AG04449 (cell line): ENCODE measurements around the gene MFN2.
"Not testable (repeated sequence)": the region's sequence is repeated elsewhere in the genome, so short reads cannot be mapped to it uniquely, and the experiment has no call there.

Experiments
- CTCF ChIA-PET: fragments of 350-600 bp; formaldehyde crosslinking; extraction: SDS; loops from one replicate; lab custom pipeline; 2021; ENCODE audit warnings: antibody characterized with exemption; lab: Yijun Ruan, JAX
- POLR2A ChIA-PET: fragments of 400-600, 350-600 bp; formaldehyde crosslinking; extraction: SDS; loops from one replicate; lab custom pipeline; 2020; ENCODE audit warnings: antibody characterized with exemption, inconsistent platforms; lab: Yijun Ruan, JAX
- DNase-seq: peaks from one replicate; pipeline ENCODE4 v3.0.0-alpha.2; 2010; ENCODE audit warnings: low read depth, low spot score
- H3K4me3 ChIP-seq: 2 replicates; pipeline ENCODE4 v1.5.1; 2011; ENCODE audit warnings: low read depth, mild to moderate bottlenecking, control low read depth, low read length
- CTCF ChIP-seq: IDR thresholded peaks from one replicate; pipeline ENCODE4 v1.5.1; 2011; ENCODE audit warnings: mild to moderate bottlenecking, moderate library complexity, low read length, control low read depth, inconsistent platforms; ENCODE audit not compliant: insufficient read depth; ENCODE audit errors: missing control alignments

The MFN2 gene

GRCh38 chr1:12006167-12006921 lies 26.1 kb downstream of the MFN2 start:
- no peak for TF ChIP-seq CTCF
- no peak for DNase-seq
- H3K4me3 ChIP-seq, result no peak overlapping the region
- ChIA-PET POLR2A (no interaction called here), CTCF (interaction anchor here (0.8 to 1.0 kb wide), 2 partner anchors 9 to 25 kb away, joined by 3 read pairs; no protein-coding TSS in a partner anchor)

- POLR2A ChIA-PET, result no interaction called here
- H3K4me3 ChIP-seq, result no peak overlapping the region
- CTCF ChIA-PET, result interaction anchor here (0.8 to 1.0 kb wide), 2 partner anchors 9 to 25 kb away, joined by 3 read pairs; no protein-coding TSS in a partner anchor
- TF ChIP-seq CTCF, result no peak
- no peak for DNase-seq
Measured at GRCh38 chr1:12007204-12007603, 27.0 kb downstream of the MFN2 start.

- H3K4me3 ChIP-seq, DNase-seq, POLR2A ChIA-PET, CTCF ChIA-PET: not testable (repeated sequence)
Measured at GRCh38 chr1:12008355-12008754, 28.1 kb downstream of the MFN2 start.

- POLR2A ChIA-PET, result no interaction called here
- CTCF ChIA-PET, result interaction anchor here (2.1 kb wide), 1 partner anchor 15 kb away, joined by 5 read pairs; no protein-coding TSS in a partner anchor
- no peak for DNase-seq
Measured at GRCh38 chr1:12009318-12009947, 29.2 kb downstream of the MFN2 start.

GRCh38 chr1:12010746-12011570 lies 30.7 kb downstream of the MFN2 start:
- CTCF ChIA-PET, result interaction anchor here (0.5 to 2.2 kb wide), 7 partner anchors 9 to 113 kb away, joined by 3 to 7 read pairs (median 5); no protein-coding TSS in a partner anchor
- TF ChIP-seq CTCF, result no peak
- no peak overlapping the region for H3K4me3 ChIP-seq
- POLR2A ChIA-PET, result interaction anchor here (1.0 kb wide), 1 partner anchor 103 kb away, joined by 3 read pairs; no protein-coding TSS in a partner anchor
- no peak for DNase-seq

More at GRCh38 chr1:12009318-12009947, 29.2 kb downstream of the MFN2 start:
- TF ChIP-seq CTCF, result no peak
- no peak overlapping the region for H3K4me3 ChIP-seq

- no peak for TF ChIP-seq CTCF
- no peak overlapping the region for H3K4me3 ChIP-seq
- POLR2A ChIA-PET, result no interaction called here
- DNase-seq, result no peak
- CTCF ChIA-PET, result interaction anchor here (2.2 kb wide), 1 partner anchor 10 kb away, joined by 7 read pairs; no protein-coding TSS in a partner anchor
Measured at GRCh38 chr1:12011998-12012397, 31.8 kb downstream of the MFN2 start.
